Measurements from ENCODE around the gene SLC44A1.

The SLC44A1 gene

GRCh38 chr9:105244003-105244733, at the start of gene SLC44A1:
Gene SLC44A1 (plus strand): TSS chr9:105244651. CDS start chr9:105244869, 218 bp downstream.
- peak; percentile 52 for DNase-seq

GRCh38 chr9:105195259-105195658, 49.2 kb upstream of the SLC44A1 start:
- no peak for DNase-seq

- DNase-seq = no peak
Observed at GRCh38 chr9:105198023-105198422, 46.4 kb upstream of the SLC44A1 start.

- DNase-seq = no peak
Observed at GRCh38 chr9:105198865-105199264, 45.6 kb upstream of the SLC44A1 start.

GRCh38 chr9:105204416-105204815, 40.0 kb upstream of the SLC44A1 start:
- DNase-seq = no peak

GRCh38 chr9:105205787-105206495, 38.5 kb upstream of the SLC44A1 start:
- no peak for DNase-seq

- DNase-seq = no peak
Observed at GRCh38 chr9:105206496-105206820, 38.0 kb upstream of the SLC44A1 start.

- DNase-seq = no peak
Observed at GRCh38 chr9:105206821-105207699, 37.4 kb upstream of the SLC44A1 start.

GRCh38 chr9:105216440-105217178, 27.8 kb upstream of the SLC44A1 start:
- no peak for DNase-seq

- no peak for DNase-seq
Observed at GRCh38 chr9:105218673-105219072, 25.8 kb upstream of the SLC44A1 start.

GRCh38 chr9:105219291-105219805, 25.1 kb upstream of the SLC44A1 start:
- no peak for DNase-seq

- DNase-seq = no peak
Observed at GRCh38 chr9:105220451-105220850, 24.0 kb upstream of the SLC44A1 start.

GRCh38 chr9:105223544-105224140, 20.8 kb upstream of the SLC44A1 start:
- DNase-seq = no peak

- no peak for DNase-seq
Observed at GRCh38 chr9:105226055-105226454, 18.4 kb upstream of the SLC44A1 start.

GRCh38 chr9:105232207-105232606, 12.2 kb upstream of the SLC44A1 start:
- no peak for DNase-seq

- DNase-seq = no peak
Observed at GRCh38 chr9:105233873-105234272, 10.6 kb upstream of the SLC44A1 start.

- no peak for DNase-seq
Observed at GRCh38 chr9:105236261-105236660, 8.2 kb upstream of the SLC44A1 start.

GRCh38 chr9:105237246-105237645, 7.2 kb upstream of the SLC44A1 start:
- DNase-seq = no peak

- no peak for DNase-seq
Observed at GRCh38 chr9:105238302-105238701, 6.1 kb upstream of the SLC44A1 start.

GRCh38 chr9:105241356-105242043, 3.0 kb upstream of the SLC44A1 start:
- no peak for DNase-seq

GRCh38 chr9:105242062-105242461, 2.4 kb upstream of the SLC44A1 start:
- no peak for DNase-seq

- no peak for DNase-seq
Observed at GRCh38 chr9:105242557-105242956, 1.9 kb upstream of the SLC44A1 start.
